CD4-positive, alpha-beta T cell treated with Interleukin-12 subunit alpha and Interleukin-12 subunit beta, for 1 hour (primary cell): ENCODE data around the gene STIMATE.

Experiments
- DNase-seq: peaks from one replicate; pipeline ENCODE4 v3.0.0-alpha.2; 2020

Gene STIMATE

DNA sequence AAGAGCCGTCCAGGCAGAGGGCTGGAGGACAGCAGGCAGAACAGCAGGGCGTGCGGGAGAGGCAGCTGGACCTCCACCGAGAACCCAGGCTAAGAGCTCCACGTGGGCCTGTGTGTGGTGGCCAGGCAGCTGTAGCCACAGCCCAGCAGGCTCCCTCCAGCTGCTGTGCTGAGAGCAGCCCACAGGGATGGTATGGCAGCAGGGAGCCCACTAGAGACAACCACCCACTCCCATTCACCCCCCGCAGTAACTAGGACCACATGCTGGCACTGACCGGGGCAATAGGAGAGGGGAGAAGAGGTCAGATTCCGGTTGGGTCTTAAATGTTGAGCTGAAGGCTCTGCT, 37.0 kb downstream of the STIMATE start:
- no peak for DNase-seq

- DNase-seq = no peak
Observed at GRCh38 chr3:52859686-52860423, 37.5 kb downstream of the STIMATE start.

DNA sequence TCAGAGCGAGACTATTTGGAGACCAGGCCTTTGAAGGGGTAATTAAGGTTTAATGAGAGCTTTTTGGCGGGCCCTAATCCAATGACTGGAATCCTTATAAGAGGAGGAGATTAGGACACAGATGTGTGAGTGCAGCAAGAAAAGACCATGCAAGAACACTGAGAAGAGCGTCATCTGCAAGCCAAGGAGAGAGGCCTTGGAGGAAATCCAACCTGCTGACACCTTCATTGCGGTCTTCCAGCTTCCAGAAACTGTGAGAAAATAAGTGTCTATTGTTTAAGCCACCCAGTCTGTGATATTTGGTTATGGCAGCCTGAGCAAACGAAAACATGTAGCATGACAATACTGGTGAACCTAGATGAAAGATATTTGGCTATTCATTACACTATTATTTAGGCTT, 39.5 kb downstream of the STIMATE start:
- no peak for DNase-seq

DNA sequence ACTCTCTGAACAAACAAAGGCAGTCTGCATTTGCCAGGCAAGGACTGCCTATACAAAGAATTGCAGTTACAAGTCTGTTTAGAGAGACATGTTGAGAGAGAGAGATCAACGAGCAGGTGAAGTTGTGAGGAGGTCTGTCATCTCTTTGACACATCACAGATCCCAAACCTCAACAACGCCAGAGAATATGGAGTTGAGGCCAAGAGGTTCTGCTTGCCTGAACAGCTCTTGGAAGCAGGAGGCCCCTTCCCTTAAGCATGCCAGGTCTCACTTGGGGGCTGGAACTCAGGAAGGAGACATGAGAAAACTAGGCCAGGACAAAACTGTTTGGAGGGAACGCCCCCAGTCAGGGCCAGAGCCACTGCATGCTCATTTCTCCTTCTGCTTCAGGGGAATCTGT, 40.2 kb downstream of the STIMATE start:
- DNase-seq = no peak

DNA sequence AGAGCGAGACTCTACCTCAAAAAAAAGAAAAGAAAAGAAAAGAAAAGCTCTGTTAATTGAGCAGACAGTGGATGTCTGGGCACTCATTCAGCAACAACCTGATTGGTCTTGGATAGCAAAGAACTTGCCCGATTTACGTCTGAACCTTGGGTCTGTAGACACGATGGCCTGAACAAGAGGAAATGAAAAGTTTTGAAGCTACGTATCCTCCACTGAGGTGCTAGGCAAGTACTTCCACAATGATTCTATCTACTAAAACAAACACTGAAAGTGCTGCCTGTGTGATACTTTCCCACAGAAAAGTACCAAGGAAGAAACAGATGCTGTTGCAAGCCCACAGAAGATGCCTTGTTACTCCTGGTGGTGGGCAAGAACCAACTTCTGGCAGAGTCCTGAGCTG, 40.7 kb downstream of the STIMATE start:
- no peak for DNase-seq

DNA sequence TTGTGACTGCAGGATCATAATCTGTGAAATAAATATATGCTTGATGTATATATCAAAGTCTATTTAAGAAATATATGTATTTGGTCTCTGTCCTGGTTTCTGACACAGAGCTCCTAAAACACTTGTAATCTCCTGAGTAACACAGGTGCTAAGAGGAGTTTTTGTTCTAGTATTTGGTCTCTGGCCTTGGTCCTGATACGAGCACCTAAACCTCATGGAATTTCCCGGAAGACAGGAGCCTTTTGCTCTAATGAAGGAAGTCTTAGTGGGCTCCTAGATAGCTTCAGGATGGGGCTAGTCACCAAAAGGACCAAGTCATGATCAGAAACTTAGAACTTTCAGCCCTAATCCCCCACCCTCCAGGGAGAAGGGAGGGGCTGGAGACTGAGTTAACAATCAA, 43.3 kb downstream of the STIMATE start:
- DNase-seq = no peak

DNA sequence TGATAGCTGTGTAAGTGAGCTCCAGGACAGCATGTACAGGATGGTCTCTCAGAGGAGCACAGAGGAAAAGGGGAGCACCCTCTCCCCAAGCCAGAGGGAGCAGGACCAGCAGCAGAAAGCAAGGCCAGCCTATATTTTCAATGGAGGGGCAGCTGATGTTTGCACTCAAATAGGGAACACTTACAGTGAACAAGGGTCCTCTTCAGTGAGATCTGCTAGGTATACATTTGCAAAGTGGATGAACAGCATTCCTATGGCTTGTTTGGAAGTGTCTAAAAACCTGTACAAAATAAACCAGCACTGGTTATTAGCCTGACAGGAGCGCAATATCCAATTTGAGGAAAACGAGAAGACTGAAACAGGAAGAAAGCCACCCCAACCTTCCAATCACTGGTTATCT, 44.9 kb downstream of the STIMATE start:
- no peak for DNase-seq

DNA sequence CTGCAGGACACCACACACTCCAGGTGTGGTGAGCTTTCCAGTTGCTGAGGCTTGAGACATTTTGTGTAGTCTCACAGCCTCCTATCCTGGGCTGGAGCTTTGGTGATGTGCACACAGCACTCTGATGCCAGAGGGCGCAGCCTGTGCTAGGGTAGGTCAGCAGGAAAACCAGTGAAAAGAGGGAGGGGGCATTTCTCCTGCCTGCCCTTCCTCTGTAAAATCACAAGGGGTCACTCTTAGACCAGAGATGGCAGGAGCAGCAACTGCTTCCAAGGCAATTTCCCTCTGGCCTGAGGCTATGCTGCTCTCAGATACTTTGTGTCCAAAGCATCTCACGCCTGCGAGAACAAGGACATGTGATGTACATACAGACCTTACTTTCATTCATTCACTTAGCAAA, 46.0 kb downstream of the STIMATE start:
- DNase-seq = peak; percentile 41

GRCh38 chr3:52849656-52850055, 47.7 kb downstream of the STIMATE start:
- DNase-seq = no peak

- no peak for DNase-seq
Observed at GRCh38 chr3:52848617-52849016, 48.7 kb downstream of the STIMATE start.

DNA sequence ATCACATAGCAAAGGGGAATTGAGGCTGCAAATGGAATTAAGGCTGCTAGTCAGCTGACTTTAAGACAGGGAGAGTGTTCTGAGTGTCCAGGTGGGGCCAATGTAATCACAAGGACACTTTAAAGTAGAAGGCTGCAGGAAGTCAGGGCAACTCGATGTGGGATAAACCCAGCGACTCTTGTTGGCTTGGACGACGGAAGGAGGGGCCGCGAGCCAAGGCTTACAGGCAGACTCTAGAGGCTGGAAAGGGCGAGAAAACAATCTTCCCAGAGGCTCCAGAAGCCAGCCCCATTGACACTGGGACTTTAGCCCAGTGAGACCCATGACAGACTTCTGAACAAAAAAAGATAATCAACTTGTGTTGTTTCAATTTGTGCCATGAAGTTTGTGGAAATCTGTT, 49.6 kb downstream of the STIMATE start:
- no peak for DNase-seq

- DNase-seq = no peak
Observed at GRCh38 chr3:52847241-52847640, 50.1 kb downstream of the STIMATE start.

- DNase-seq = no peak
Observed at GRCh38 chr3:52846432-52846965, 50.8 kb downstream of the STIMATE start.

DNA sequence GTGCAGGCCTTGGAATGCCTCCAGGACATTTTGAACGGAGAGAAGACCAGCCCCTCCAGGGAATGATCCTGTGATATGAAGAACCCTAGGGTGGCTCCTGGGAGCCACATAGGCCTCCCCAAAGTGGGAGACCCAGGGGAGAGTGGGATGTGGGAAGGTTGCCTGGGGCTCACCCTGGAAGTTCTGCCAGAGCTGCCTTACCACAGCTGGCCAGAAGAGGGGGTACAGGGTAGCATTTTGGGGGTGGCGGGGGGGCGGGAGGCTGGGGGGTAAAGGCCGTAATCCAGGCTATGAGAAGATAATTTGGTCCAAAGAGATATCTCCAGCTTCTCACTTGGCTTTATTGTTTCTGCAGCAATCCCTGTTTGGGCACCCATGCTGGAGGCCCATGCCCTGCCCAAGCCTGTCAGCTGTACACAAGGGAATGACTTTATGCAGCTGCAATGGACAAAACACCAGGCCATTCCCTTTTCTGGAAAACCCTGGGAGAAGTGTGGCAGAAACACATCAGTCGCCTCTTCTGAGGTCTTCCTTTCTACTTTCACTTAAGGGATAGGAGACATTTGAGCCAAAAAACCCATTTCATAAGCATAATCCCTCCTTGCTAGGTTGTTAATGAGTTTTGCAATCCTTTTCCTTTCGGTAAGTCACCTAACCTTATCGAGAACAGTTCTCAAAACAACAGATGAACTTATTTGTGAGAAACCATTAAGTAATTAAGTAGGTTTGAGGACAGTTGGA, 51.5 kb downstream of the STIMATE start:
- peak; percentile 11 for DNase-seq

DNA sequence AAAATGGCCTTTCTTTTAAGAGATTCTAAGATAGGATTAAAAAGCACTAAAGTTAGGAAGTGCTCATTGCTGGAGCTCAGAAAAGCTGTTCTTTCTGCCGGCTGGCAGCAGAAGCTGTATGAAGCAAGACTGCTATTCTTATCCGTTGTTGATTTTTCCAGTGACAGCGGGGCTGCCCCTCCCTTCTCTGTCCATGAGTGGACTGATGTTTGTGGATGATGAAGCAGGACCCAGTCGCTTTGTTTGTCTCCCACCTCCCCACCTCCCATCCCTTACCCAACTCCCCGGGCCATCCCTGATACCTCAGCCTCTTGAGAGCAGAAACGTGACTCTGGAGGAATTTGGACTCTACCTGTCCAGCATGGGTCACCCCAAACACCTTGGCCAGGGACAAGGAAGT, 52.2 kb downstream of the STIMATE start:
- DNase-seq = no peak

DNA sequence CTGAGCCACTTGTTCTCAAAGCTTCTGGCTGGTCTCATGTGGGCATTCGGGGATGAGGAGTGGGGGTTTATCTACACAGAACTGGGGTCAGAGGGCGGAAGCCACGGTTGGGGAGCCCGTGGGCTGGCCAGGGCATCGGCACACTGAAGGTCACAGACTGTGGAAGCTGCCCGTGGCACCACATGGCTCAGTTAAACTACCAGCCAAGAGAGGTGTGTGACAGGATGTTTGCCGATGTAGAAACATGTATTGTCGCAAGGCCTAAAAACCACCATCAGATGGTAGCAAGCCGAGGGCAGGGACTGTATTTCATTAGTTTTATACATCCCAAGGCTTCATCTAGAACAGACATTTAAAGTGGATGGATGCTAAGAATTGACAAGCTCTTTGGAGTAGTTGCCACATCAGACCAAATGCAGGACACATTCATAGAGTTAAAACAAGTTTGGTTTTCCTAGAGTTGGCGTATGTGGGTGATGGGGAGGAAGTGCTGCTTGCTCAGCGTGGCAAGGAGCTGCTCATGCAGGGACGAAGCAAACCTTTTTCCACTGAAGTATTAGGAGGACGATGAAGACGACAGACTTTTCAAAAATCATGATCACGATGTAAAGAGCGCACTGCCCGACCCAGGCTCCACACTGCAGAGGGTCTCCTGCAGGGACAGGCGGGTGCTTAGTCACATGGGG, 52.9 kb downstream of the STIMATE start:
- no peak for DNase-seq

DNA sequence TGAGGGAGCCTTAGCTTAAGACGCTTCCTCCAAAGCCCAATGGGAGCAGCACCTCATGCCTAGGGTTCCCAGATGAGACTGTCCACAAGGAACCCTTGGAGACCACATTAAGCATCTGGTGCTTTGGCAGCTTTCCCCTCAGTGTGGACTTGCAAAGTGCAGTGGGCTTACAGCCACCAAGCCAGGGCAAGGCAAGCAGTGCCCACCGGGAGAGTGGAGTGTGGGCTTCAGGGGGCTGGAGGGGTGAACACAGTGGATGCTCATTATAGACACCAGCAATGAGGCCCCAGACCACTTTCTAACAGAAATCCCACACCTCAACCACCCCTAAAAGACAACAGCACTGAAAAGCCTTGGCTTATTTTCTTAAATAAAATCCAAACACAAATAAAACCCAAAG, 53.5 kb downstream of the STIMATE start:
- DNase-seq = no peak

- no peak for DNase-seq
Observed at GRCh38 chr3:52843108-52843865, 54.1 kb downstream of the STIMATE start.

DNA sequence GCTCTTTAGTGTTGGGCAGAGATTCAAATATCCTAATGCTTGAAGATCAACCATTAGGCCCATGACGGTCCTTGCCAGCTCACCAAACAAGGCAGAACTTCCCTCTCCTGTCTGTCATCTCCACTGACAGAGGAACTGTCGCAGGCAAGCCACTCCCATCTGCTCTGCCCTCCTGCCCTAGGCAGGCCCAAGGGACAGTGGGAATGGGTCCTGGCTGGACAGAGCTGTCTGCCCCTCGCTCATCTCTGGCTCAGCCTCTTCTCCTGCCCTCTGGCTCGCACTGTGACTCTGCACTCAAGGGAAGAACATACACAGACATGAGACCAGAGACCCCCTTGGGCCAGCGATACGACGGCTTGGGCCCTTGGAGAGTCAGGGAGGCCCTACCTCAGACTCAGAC, 54.9 kb downstream of the STIMATE start:
- DNase-seq = no peak

DNA sequence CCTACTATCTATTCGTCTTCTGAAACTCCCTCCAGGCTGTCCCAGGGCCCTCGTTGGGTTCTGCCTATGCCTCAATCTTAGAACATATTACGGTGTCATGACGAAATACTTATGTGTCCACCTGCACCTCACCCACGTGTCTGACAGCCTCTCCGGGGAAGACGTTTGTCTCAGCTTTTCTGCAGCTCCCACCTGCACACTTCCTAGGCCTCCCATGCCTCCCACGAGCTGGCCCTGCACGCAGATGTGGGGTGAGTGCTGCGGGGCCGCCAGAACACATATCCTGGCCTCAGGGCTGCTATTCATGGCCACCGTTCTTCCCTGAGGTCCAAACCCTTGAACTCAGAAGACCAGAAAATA, 55.4 kb downstream of the STIMATE start:
- no peak for DNase-seq

GRCh38 chr3:52841211-52841980, 56.0 kb downstream of the STIMATE start:
- no peak for DNase-seq

- no peak for DNase-seq
Observed at GRCh38 chr3:52839892-52840545, 57.3 kb downstream of the STIMATE start.
